NCI-H2107 (cell line): ENCODE measurements around the gene GORAB.

Source experiments
- DNase-seq: peaks from one replicate; lab custom pipeline; 2025; lab: John Stamatoyannopoulos, UW

Gene GORAB

DNA sequence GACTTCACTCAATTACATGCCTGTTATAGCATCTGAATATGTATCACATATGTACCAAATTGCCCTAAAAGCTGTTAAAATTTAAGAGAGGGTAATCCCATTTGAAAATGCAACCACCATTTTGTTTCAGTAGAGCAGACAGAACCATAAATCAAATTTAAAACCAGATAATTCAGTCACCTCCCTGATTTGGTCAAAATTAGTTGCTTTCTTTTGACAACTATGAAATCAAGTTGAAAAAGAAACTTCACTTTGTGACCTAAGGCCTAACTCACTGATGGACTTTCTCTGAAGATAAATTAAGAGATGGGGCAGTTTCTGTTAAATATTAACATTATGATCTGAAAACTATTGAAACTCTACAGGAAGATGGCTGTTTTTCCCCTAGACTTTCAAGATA, 6.7 kb downstream of the GORAB start:
- DNase-seq: no peak

DNA sequence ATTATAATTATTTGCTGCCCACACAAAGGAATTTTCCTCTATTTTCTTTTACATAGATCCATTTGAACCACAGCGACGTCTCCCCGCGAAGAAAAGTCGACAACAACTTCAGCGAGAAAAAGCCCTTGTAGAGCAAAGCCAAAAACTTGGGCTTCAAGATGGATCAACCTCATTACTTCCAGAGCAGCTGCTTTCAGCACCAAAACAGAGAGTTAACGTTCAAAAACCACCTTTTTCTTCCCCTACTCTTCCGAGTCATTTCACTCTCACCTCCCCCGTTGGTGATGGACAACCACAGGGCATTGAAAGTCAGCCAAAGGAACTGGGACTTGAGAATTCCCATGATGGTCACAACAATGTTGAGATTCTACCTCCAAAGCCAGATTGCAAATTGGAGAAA, 7.2 kb downstream of the GORAB start:
- no peak for DNase-seq

DNA sequence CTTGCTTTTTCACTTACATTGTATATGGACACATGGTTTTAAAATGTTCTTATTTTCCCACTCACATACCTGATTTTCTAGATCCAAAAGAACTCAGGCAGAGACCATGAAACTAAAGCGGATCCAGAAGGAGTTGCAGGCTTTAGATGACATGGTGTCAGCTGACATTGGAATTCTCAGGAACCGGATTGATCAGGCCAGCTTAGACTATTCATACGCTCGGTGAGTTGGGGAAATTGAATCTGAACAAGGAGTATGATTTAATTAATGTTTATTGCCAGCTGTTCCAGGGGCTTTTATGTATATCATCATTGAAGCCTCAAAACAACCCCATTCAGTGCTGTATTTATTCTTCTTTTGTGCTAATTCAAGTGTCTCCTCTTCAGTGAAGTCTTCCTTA, 12.7 kb downstream of the GORAB start:
- DNase-seq: no peak

- no peak for DNase-seq
Measured at GRCh38 chr1:170545476-170545875, 13.5 kb downstream of the GORAB start.

DNA sequence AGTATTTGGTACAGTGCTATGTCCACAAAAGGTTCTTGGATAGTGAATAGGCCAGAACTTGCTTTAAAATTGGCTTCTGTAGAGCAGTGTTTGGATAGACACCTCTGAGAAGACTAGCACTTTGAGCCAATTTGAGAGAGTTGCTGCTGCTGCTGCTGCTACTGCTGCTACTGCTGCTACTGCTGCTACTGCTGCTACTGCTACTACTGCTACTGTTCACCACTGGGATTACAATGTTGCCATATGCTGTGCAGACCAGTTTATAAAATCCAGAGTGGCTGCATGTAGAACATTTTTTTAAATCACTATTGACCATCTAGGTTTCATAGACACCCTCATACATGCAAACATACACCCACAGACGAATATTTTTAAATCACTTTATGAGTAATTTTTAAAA, 15.3 kb downstream of the GORAB start:
- DNase-seq: no peak

GRCh38 chr1:170548497-170548896, 16.5 kb downstream of the GORAB start:
- DNase-seq: no peak

GRCh38 chr1:170555370-170555769, 23.4 kb downstream of the GORAB start:
- no peak for DNase-seq

GRCh38 chr1:170556917-170557316, 25.0 kb downstream of the GORAB start:
- no peak for DNase-seq

GRCh38 chr1:170558731-170559130, 26.8 kb downstream of the GORAB start:
- no peak for DNase-seq

- no peak for DNase-seq
Measured at GRCh38 chr1:170559166-170559565, 27.2 kb downstream of the GORAB start.

DNA sequence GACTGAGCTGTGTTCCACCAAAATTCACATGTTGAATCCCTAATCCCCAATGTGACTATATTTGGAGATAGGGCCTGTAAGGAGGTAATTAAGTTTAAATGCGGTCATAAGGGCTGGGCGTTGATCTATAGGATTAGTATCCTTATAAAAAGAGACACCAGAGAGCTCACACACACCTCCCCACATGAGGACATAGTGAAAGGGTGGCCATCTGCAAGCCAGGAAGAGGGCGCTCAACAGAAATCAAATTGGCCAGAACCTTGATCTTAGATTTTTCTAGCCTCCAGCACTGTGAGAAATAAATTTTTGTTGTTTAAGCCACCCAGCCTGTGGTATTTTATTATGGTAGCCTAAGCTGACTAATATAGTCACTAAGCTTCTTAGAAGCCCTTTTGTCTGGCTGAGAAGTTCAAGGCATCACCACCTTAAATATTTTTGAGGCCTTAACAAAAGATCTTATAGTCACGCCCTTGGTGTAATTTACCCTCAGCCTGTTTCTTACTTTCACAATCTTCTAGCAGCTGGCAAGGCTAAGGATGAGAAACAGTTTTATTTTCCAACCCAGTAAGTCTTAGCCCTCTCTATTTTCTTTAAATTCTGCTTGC, 28.8 kb downstream of the GORAB start:
- DNase-seq: no peak

GRCh38 chr1:170562646-170563338, 30.8 kb downstream of the GORAB start:
- no peak for DNase-seq

GRCh38 chr1:170567214-170567613, 35.2 kb downstream of the GORAB start:
- no peak for DNase-seq

- no peak for DNase-seq
Measured at GRCh38 chr1:170568197-170568596, 36.2 kb downstream of the GORAB start.

DNA sequence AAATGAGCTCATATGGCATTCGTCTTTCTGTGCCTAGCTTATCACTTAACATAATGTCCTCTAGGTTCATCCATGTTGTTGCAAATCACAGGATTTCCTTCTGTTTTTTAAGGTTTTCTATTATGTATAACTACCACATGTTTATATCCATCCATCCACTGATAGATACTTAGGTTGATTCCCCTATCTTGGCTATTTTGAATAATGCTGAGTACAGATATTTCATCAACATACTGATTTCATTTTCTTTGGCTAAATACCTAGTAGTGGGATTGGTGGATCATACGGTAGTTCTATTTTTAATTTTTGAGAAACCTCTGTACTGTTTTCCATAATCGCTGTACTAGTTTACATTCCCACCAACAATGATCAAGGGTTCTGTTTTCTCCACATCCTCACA, 45.0 kb downstream of the GORAB start:
- DNase-seq: no peak

GRCh38 chr1:170578359-170578758, 46.4 kb downstream of the GORAB start:
- DNase-seq: no peak

DNA sequence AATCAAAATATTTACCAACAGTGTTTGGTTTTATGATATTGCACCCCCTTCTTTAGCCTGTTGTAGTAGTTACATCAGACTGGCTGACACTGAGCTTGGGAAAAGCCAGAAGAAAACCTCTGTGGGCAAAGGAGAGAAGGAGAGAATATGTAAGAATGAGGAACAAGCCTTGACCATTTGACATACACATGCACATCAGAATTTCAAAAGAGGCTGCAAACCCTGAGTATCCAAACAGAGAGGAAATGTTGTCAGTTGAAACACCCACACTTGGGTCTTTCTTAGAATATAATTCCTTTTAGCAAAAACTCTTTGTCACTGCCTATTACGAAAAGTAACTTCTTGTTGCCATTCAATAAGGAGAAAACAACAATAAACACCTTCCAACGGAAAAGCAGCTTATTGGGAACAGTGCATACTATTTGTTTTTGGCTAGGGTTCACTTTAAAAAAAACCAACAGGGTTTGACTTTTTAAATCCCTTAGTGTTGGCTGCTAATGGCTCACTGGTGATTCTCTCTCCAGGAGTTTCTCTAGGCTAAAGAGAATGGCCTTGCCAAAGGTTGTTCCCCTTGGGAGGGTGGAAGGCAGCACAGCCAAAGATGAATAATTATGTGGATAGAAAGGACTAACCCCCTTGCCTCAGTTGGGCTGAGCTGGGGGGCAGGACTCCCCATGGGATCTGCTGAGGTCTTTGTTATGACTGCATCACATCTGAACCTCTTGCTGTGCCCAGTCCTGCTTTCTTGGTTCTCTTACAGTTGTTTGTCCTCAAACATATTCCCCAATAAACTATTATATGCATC, 48.9 kb downstream of the GORAB start:
- no peak for DNase-seq

DNA sequence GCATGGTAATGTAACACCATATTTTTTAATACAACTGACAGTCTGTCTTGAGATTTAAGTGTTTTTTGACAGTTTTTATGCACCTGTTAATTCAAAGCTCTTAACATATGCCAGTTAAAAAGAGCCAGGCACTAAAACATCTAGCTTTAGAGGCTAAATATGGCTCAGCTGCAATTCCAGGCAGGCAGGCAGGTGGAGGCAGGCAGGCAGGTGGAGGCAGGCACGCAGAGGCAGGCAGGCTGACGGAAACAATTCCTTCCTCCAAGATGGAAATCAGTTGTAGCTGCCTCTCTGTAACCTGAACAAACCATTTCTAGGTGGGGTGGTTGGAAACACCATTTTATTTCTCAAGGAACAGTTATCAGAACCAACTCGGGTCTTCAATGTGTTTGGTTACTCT, 51.2 kb downstream of the GORAB start:
- no peak for DNase-seq

DNA sequence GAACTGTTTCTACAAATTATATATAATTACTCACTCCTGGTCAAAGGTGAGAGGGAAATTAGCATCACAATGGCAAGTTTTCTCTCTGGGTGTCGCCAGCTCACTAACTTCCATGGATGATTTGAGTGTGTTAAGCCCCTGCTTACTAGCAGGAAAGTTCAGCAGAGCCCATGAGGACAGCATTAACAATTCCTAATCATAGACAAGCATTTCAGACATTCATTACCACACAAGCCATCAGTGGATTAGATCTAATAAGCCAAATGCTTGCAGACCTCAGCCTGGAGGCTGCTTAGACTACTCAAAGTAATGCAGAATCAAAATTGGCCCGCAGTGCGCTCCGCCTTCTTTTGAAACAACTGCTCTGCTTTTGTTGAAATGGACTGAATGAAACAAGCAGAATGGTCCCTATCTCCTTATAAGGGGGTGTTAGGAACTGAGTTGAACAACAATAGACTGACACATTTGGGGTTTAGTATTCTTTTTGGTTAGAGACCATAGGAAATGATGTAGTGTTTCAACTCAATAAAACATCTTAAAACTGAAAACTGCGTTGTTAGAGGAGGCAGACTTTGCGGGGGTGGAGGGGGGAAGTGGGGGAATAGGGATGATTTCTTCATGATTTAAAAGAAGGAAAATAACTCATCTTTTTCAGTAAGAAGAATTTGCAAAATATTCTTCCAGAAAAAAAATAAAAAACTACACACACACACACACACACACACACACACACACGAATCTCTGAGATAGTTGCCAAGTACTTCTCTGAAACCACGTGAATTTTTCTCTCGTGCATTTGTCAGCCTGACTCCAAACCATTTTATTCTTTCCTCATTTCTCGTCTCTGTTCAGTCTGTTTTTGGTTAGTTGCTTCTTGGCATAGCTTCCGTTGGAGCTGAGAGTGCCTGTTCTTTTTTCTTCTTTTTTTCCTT, 54.6 kb downstream of the GORAB start:
- no peak for DNase-seq

GRCh38 chr1:170587253-170587593, 55.3 kb downstream of the GORAB start:
- no peak for DNase-seq

DNA sequence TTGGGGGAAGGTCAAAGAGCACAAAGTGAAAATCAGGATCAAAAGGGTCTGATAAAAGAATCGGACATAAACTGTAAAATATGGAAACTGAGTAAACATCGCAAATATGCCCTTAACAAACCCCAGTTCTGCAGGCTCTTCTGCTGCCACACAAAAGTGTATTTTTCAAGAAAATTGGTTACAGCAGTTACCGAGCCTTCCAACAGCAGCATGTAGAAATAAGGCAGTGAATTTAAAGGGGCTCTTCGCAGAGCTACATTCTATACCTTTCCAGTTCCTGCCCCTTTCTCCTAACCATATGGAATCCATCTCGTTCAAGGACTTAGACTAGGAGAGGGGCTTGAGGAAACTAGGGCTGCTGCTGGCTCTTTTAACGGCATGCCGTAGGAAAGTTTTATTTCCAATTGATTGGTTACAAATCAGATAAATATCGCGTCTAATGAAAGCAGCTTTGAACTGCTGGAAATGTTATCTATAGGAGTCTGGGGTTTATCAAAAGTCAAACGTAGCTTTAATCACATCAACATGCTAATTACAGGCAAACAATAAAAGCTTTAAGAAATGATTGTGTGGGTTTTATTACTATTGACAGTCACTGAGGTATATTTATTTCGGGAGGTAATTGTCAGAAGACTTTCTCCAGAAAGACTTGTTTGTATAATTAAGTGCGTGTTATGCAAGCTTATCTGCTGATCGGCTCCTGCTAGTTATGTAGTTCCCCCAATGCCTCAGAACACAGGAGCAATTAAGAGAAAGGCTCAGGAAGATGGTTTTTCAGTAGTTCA, 59.1 kb downstream of the GORAB start:
- DNase-seq: no peak
